GM19043 (cell line): Measurements from ENCODE around the gene PARP11.

ENCODE experiments used
- ATAC-seq: cut with Tn5 transposase; IDR thresholded peaks from one replicate; pipeline ENCODE4 v1.9.1; 2021; ENCODE audit warnings: low read depth; ENCODE audit not compliant: unreplicated experiment

Gene PARP11

DNA sequence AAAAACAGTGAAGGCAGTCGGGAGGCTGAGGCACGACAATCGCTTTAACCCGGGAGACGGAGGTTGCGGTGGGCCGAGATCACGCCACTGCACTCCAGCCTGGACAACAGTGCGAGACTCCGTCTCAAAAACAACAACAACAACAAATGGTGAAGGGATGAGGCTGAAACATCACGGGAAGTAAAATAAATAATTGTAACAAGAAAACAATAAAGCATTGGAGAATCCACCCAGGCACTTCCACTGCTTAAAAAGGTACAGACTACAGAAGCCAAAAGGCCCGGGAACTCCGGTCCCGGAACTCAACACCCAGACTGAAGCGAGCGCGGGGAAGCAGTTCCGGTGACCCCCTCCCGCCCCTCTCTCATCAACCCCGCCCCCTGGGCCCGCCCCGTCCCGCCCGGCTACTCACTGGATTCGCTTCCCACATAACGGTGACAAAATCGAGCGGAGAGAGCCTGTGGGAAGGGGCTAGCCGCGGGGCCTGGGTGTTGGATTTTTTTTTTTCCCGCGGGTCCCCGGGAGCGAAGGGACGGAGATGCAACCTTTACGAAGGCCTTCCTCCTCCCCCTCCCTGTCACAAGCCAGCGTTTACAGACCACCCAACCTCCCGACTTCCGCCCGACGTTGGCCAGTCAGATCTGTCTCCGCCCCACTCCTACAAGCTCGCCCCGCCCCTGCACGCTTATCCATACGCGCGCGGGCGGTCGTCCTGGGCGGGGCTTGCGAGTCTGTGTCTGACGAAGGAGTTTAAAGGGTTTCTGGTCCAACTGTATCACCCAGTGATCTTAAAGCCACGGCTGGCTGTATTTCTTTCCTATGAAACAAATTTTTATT, at the start of gene PARP11:
Gene PARP11, minus strand, starts transcription at position 600 of the 837 bp plus-strand sequence. Its CDS starts 170 bp downstream, at position 430.
- ATAC-seq, result peak; percentile 93

GRCh38 chr12:3922033-3922432, 48.8 kb upstream of the PARP11 start:
- no peak for ATAC-seq

GRCh38 chr12:3921526-3921925, 48.3 kb upstream of the PARP11 start:
- no peak for ATAC-seq

- ATAC-seq, result no peak
Observed at GRCh38 chr12:3921151-3921471, 47.9 kb upstream of the PARP11 start.

DNA sequence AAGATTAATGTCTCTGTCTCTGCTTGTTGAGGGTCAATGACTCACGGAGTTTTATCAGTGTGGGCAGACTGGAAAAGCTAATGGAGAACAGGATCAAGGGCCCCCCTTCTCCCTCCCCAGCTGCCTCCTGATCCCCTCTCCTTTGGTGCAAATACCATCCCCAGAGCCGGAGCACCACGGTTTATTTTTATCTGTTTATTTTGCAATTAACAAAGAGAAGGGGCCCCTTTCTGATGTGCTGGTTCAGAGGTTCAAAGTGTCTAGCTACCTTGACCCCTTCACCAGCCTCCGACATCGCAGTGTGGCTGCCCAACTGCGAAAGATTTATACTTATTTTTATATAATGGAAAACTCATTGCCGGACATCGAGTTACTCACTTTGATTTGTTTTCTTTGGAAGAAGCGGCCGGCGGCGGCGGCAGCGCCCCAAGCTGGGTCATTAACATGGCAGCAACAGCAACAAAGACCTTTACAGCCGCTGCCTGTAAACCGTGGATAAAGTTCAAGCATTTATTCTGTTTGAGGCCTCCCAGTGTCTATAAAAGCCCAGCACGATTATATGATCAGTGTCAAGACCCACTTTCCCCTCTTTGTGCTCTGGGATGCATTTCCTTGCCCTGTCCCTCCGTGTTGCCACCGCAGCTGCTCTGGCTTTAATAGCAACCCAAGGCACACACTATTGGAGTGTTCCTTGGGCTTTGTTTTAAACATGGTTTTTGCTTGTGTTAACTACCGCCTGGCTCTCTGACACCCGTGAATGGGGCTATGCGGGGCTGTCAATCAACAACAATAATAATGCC, 47.4 kb upstream of the PARP11 start:
- ATAC-seq, result no peak

- no peak for ATAC-seq
Observed at GRCh38 chr12:3913278-3913677, 40.1 kb upstream of the PARP11 start.

GRCh38 chr12:3912863-3913262, 39.7 kb upstream of the PARP11 start:
- no peak for ATAC-seq

DNA sequence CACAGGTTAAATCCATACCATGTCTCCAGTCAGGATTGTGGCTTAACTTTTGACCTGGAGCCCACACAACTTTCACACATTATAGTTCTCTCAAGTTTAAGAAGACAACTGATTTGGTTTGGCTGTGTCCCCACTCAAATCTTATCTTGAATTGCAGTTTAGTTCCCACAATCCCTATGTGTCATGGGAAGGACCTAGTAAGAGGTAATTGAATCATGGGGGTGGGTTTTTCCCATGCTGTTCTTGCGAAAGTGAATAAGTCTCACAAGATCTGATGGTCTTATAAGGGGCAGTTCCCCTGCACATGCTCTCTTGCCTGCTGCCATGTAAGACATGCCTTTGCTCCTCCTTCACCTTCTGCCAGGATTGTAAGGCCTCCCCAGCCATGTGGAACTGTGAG, 38.2 kb upstream of the PARP11 start:
- no peak for ATAC-seq

DNA sequence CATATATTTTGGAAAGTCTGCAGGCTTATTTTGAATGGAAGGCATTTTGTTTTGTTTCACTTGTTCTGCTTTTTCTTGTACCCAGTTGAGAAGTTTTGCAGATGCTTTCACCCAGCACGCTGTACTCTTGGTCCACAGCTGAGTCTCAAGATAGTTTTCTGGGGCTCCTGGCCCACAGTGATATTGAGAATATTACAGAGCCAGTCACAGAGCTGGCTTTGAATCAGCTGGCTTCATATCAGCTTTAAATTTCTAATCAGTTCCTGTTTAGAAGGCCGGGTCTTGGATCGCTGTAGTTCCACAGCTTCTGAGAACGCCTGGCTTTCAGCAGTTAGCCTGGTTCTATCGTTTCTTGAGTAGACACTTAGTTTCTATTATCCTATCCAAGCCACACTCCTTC, 32.5 kb upstream of the PARP11 start:
- ATAC-seq, result no peak

GRCh38 chr12:3904999-3905398, 31.8 kb upstream of the PARP11 start:
- ATAC-seq, result no peak

DNA sequence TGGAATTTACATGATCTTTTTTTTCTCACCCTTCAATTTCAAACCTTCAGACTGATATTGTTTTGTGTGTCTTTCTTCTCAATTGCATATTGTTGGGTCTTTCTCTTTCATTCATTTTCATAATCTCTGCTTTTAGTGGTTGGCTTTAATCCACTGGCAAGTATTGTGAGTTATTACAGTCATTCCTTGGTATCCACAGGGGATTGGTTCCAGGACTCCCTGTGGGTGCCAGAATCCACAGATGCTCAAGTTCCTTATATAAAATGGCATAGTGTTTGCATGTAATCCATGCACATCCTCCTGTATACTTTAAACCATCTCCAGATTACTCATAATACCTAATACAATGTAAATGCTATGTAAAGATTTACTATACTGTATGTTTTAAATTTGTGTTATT, 29.7 kb upstream of the PARP11 start:
- ATAC-seq, result no peak

DNA sequence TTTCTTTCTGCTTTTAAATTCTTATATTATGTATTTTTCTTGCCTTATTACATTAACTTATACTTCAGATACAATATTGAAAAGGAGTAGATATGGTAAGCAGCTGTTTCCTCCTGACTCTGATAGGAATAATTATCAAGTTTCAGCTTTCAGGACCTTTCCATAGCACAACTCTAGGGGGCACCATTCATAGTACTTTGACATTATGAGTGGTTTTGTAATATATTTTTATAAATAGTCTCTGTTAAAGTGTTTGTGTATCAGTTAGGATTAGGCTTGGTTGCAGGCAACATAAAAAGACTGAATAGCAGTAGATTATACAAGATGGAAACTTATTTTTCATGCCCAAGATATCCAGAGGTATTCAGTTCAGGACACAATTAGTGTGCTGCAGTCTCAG, 27.9 kb upstream of the PARP11 start:
- ATAC-seq, result no peak

GRCh38 chr12:3898756-3899155, 25.6 kb upstream of the PARP11 start:
- no peak for ATAC-seq

DNA sequence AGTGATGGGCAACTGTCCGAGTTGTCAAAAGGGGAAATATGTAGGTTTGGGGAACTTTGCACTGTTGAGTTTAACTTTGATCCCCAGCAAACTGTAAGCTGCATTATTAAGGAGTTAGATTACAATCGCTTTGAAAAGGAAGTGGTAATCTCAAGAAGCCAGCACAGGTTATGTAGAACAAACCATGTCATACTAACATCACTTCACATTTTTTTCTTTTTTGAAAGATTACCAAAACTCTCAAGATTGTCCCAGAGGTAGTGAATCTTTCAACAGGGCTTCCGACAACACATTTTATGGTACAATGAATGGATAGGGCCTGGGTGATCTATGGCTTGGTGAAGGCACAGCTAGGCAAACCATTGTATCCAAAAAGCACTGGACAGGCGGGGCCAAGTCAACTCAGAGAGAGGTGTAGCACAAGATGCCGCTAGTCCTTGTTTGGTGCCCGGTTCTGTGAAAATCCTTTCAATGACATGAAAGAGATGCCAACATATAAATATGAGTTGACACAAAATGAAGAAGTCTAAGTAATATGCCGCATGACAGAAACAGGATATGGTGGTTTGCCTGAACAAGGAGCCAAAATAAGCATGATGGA, 24.3 kb upstream of the PARP11 start:
- no peak for ATAC-seq

DNA sequence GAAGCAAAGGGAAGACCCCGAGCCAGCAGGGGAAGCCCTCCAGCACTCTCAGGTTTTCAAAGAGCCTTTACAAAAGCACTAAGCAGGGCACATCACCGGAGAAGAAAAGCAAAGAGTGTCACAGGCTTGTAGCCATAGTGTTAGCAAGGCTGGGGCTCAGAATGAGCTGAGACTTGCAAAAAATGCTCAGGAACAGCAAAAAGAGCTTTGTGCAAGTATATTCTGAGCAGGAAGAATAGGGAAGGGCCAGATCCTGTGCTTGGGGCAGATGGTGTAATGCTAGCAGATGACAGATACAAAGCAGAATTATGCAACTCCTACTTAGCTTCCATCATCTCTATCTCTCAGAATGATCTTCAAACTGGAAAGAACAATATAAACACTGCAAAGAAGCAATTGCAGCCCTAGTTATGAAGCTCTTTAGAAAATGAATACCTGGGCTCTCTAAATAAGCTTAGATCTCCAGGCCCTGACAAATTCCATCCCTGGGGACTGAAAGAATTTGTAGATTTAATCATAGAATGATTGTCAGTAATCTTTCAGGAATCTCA, 23.7 kb upstream of the PARP11 start:
- no peak for ATAC-seq

DNA sequence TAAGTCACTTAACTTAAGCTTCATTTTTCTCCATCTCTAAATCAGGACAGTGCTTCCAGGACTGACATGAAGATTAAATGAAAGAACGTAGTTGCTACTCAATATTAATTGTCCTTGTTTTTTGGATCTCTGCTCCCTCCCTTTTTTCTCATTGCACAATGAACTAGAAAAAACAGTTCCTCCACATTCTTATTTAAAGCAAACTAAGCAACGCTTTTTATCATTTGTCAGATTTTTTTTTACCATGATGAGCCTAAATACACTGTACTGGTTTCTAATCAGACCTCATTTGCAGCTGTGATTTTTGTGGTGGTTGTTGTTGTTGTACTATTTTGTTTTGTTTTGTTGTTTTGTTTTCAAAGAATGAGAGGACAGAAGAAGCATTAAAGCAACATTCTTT, 23.2 kb upstream of the PARP11 start:
- ATAC-seq, result no peak

DNA sequence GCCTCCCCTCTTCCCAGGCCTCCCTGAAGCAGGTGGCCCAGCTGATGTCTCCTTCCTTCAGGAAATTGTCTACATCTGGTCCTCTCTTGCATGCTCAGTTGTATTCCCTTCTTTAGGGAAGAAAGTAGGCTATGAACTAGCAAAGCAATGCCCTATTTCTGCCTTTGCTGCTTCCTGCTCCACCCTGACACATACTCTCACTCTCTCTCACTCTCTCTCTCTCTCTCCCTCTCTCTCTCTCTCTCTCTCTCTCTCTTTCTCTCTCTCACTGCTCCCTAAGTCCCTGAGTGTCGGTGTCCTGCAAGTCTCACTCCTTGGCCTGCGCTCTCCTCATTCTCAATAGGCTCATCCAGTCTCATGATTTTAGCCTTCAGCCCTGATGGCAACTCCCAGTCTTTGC, 19.4 kb upstream of the PARP11 start:
- no peak for ATAC-seq

DNA sequence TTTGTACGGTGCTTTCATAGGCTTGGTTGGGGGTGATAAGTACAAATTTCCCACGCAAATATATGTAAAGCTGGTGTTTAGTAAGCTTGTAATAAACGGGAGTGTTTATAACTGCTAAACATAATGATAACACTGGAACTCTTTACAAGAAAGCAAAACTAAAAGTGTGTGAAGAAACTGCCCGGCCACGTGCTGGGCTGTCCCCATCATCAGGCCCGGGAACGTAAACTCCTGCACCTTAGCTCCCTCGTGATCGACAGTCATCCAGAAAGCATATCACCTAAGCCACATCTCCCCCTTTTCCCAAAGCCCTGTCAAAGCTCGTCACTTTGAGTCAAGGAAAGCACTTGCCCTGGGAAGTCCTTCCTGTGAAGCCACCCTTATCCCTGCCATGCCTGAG, 18.0 kb upstream of the PARP11 start:
- no peak for ATAC-seq

- no peak for ATAC-seq
Observed at GRCh38 chr12:3888659-3889058, 15.5 kb upstream of the PARP11 start.

DNA sequence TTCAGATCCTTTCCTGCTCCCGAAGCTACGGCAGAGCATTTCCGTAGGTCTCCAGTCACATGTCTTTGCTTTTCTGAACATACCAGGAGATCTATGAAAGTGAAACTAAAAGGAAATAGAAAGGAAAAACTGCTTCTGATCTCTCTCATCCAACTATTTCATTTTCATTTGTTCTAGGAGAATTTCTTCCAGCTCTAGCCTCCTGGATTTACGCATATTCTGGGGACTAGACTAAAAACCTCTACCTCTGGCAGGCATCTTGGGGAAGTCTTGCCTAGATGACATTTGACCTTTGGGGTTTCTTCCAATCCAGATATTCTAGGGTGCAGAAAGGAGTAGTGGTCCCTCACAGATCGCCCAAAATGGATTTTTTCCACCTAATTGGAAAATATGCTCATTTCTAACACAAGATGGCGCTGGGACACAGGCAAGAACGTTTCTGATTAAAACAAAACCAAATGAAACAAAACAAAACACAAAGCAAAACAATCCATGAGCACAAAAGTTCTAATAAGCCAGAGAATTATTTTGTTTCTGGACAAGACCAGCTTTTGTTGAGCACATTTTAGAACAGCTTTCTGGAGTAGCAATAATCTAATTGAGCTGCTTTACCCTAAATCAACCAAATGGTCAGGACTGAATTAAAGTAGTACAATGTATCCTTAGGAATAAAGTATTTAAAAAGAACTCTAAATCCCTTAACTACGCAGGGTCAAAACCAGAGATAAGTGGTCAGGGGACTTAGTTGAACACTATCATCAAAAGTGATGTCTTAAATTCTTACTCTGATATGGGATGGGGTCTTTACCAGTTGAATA, 12.3 kb upstream of the PARP11 start:
- no peak for ATAC-seq
